Nucleus accumbens (tissue), 56 donors: Measurements from ENCODE around the gene SYT15B.
"Not testable (repeated sequence)": the region's sequence is repeated elsewhere in the genome, so short reads cannot be mapped to it uniquely, and the experiment has no call there.

Source experiments
- DNase-seq, 56 donors: peaks; one replicate each; lab custom pipeline; 2025; lab: John Stamatoyannopoulos, UW

Gene SYT15B

GRCh38 chr10:47730911-47731310 is 32.5 kb downstream of the SYT15B start:
- not testable (repeated sequence) for DNase-seq

GRCh38 chr10:47725740-47726139 is 37.7 kb downstream of the SYT15B start:
- DNase-seq: not testable (repeated sequence)

GRCh38 chr10:47725047-47725446 is 38.3 kb downstream of the SYT15B start:
- not testable (repeated sequence) for DNase-seq

- DNase-seq: not testable (repeated sequence)
Observed at GRCh38 chr10:47724119-47724518, 39.3 kb downstream of the SYT15B start.

- DNase-seq: not testable (repeated sequence)
Observed at GRCh38 chr10:47723362-47723761, 40.0 kb downstream of the SYT15B start.

- not testable (repeated sequence) for DNase-seq
Observed at GRCh38 chr10:47717011-47717769, 46.2 kb downstream of the SYT15B start.
